K562 (cell line): Measurements from ENCODE around the gene SLC5A3. TPM values are rescaled to one million over a fixed set of nuclear protein-coding genes. Genes with fewer than 3 reads are reported as not detected.

Source experiments
- C11orf30 ChIP-seq: fragments of 450-650 bp; IDR thresholded peaks from 2 replicates; pipeline ENCODE4 v1.6.1; 2016; ENCODE audit warnings: low read depth, mild to moderate bottlenecking
- MAFF ChIP-seq: IDR thresholded peaks from 2 replicates; pipeline ENCODE4 v1.6.1; 2012; ENCODE audit warnings: low read length, improper control_type of control experiment
- MGA ChIP-seq: fragments of 450-650 bp; IDR thresholded peaks from 2 replicates; pipeline ENCODE4 v1.6.1; 2016; ENCODE audit warnings: mild to moderate bottlenecking, moderate library complexity
- ZBTB49 ChIP-seq: sonication (generic); formaldehyde crosslinking; IDR thresholded peaks from 2 replicates; pipeline ENCODE4 v1.8.0; 2022; ENCODE audit warnings: missing genetic modification reagents, mild to moderate bottlenecking, borderline replicate concordance
- ZNF316 ChIP-seq: fragments of 450-650 bp; IDR thresholded peaks from 2 replicates; pipeline ENCODE4 v1.6.1; 2016
- ZSCAN32 ChIP-seq: fragments of 450-650 bp; formaldehyde crosslinking; IDR thresholded peaks from 2 replicates; pipeline ENCODE4 v1.4.0; 2020; ENCODE audit warnings: mild to moderate bottlenecking, moderate library complexity
- polyA plus RNA-seq, 8 experiments: library from polyadenylated mRNA; depleted of rRNA in 4 of 8; stranded (reverse) in 5 of 8; unstranded in 3 of 8; fragments of >200 nt; fragmentation: Nextera tagmentation in 2 of 8; fragmentation: Illumina TruSeq in 1 of 8; extraction: Ambion mirVana in 2 of 8; extraction: Trizol in 1 of 8; gene quantifications; 2 replicates each; pipeline versions ENCODE4 v1.2.1 to v1.2.3, GENCODE V29; 2011 to 2014; ENCODE audit warnings: inconsistent platforms in 1 of 8, missing spikeins in 1 of 8
- total RNA-seq, 7 experiments: library from RNA; depleted of rRNA in 6 of 7; stranded (reverse); fragments of >200 nt in 6 of 7; fragmentation: Illumina TruSeq in 2 of 7; extraction: Trizol in 2 of 7; gene quantifications; 2 replicates each; pipeline versions ENCODE4 v1.2.1 to v1.2.3, GENCODE V29; 2011 to 2021; ENCODE audit warnings: low replicate concordance in 1 of 7

Gene SLC5A3
- total and polyA plus RNA-seq, 9 of the 15 experiments (the other 6 are each of a cell fraction or from before 2014, with no cell fraction given): 2.9 to 20.6 (median 9.0) TPM

GRCh38 chr21:34047835-34048234 is 25.5 kb upstream of the SLC5A3 start (continued):
- TF ChIP-seq MGA (peak; percentile 29; the same call in 1 of the 2 replicates), ZNF316 (peak; percentile 66), MAFF (0 out of 2 replicates have a peak, but pooled peaks have one; percentile 36), ZBTB49 (no peak), ZSCAN32 (CRISPR knock-in tag) (no peak), C11orf30 (peak; percentile 32; the same call in 1 of the 2 replicates)
- TF ChIP-seq, all 486 proteins: peak for 4
